DMS153 treated with DMSO at 0.1 percent for 48 hours (cell line): Measurements from ENCODE around the gene APOB.

Experiments used
- DNase-seq: peaks from one replicate; lab custom pipeline; 2025; ENCODE audit not compliant: unreplicated experiment; lab: John Stamatoyannopoulos, UW

The APOB gene

GRCh38 chr2:20953146-20953824 is 90.6 kb downstream of the APOB start:
- no peak for DNase-seq
